Stimulated activated CD4-positive, alpha-beta T cell treated with anti-CD3 and anti-CD28 coated beads, Interleukin-15, amount 100 ng/mL, for 1 hour (primary cell): Measurements from ENCODE around the gene KLF16.

Experiments
- DNase-seq, 2 donors: peaks; one replicate each; pipeline ENCODE4 v3.0.0-alpha.2; 2020; ENCODE audit warnings: low read depth in 1 of 2, low spot score in 1 of 2

Gene KLF16

GRCh38 chr19:1825909-1826556 lies 37.3 kb downstream of the KLF16 start:
- DNase-seq = peak; percentile 54 to 67

GRCh38 chr19:1824252-1824622 lies 39.1 kb downstream of the KLF16 start:
- no peak for DNase-seq

- no peak for DNase-seq
These were observed 39.7 kb downstream of the KLF16 start for GRCh38 chr19:1823539-1824251.

GRCh38 chr19:1823020-1823419 lies 40.4 kb downstream of the KLF16 start:
- DNase-seq = no peak

GRCh38 chr19:1822210-1822609 lies 41.2 kb downstream of the KLF16 start:
- no peak for DNase-seq

GRCh38 chr19:1819341-1820255 lies 43.8 kb downstream of the KLF16 start:
- DNase-seq = no peak

- no peak for DNase-seq
These were observed 44.7 kb downstream of the KLF16 start for GRCh38 chr19:1818549-1819195.

- DNase-seq = no peak
These were observed 45.7 kb downstream of the KLF16 start for GRCh38 chr19:1817553-1818179.

- no peak for DNase-seq
These were observed 46.7 kb downstream of the KLF16 start for GRCh38 chr19:1816530-1817298.

GRCh38 chr19:1815605-1816529 lies 47.5 kb downstream of the KLF16 start:
- DNase-seq = no peak

- DNase-seq = no peak
These were observed 48.4 kb downstream of the KLF16 start for GRCh38 chr19:1814833-1815604.

GRCh38 chr19:1814391-1814790 lies 49.0 kb downstream of the KLF16 start:
- no peak for DNase-seq

- no peak for DNase-seq
These were observed 49.9 kb downstream of the KLF16 start for GRCh38 chr19:1813192-1814182.

- peak; percentile 59 to 62 for DNase-seq
These were observed 50.8 kb downstream of the KLF16 start for GRCh38 chr19:1812426-1813191.

GRCh38 chr19:1811942-1812425 lies 51.4 kb downstream of the KLF16 start, which contains the start of gene ATP8B3:
Gene ATP8B3, minus strand, starts transcription at chr19:1812276. Its CDS starts 540 bp downstream, at chr19:1811736.
- peak in 1 of 2 donors; percentile 63 for DNase-seq

GRCh38 chr19:1811472-1811894 lies 51.9 kb downstream of the KLF16 start:
- DNase-seq = peak; percentile 13 to 37
